Stimulated activated naive CD4-positive, alpha-beta T cell (primary cell): ENCODE results near the gene PYGO1.
"Not testable (repeated sequence)": the region's sequence is repeated elsewhere in the genome, so short reads cannot be mapped to it uniquely, and the experiment has no call there.

Source experiments
- DNase-seq, 6 experiments: peaks; one replicate each; lab custom pipeline; 2025; lab: John Stamatoyannopoulos, UW

The PYGO1 gene

DNA sequence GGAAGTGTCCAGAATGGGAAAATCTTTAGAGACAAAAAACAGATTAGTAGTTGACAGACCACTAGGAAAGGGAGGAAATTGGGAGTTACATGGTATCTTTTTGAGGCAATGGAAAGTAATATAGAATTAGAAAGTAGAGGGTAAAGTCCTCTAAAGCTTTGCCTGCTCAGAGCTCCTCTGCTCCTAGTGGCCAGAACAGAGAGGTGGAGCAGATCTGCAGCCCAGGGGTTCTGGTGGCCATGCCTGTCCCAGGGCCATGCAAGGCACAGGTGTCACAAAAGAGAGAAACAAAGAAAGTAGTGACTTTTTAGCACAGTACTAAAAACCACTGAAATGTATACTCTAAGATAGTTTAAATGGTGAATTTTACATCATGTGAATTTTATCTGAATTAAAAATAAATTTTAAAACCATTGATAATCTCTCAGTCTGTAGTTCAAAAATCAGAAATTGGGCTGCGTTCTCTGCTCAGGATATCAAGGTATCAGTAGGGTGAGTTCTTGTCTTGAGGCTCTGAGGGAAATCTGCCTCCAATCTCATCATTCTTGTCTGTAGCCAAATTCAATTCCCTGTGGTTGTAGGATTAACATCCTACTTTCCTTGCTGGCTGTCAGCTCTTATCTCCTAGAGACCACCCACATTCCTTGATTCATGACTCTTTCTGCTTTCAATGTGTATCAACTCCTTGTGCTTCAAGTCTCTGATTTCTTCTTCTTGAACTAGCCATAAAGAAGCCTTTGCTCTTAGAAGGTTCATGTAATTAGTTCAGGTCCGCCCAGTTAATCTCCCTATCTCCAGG lies 23.6 kb downstream of the PYGO1 start:
- DNase-seq, result no peak

DNA sequence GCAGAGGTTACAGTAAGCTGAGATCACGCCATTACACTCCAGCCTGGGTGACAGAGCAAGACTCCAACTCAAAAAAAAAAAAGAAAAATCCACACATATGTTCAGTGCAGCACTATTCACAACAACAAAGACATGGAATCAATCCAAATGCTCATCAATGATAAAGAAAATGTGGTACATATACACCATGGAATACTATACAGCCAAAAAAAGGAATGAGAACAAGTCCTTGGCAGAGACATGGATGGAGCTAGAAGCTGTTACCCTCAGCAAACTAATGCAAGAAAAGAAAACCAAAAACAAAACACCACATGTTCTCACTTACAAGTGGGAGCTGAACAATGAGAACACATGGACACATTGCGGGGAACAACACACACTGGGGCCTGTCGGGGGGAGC lies 25.5 kb downstream of the PYGO1 start:
- DNase-seq, result no peak

DNA sequence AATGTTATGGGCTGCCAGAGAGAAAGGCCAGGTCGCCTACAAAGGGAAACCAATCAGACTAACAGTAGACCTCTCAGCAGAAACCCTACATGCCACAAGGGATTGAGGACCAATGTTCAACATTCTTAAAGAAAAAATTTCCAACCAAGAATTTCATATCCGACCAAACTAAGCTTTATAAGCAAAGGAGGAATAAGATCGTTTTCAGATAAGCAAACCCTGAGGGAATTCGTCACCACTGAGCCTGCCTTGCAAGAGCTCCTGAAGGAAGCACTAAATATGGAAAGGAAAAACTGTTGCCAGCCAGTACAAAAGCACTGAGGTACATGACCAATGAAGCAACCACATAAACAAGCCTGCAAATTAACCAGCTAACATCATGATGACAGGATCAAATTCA lies 33.1 kb downstream of the PYGO1 start:
- no peak for DNase-seq

DNA sequence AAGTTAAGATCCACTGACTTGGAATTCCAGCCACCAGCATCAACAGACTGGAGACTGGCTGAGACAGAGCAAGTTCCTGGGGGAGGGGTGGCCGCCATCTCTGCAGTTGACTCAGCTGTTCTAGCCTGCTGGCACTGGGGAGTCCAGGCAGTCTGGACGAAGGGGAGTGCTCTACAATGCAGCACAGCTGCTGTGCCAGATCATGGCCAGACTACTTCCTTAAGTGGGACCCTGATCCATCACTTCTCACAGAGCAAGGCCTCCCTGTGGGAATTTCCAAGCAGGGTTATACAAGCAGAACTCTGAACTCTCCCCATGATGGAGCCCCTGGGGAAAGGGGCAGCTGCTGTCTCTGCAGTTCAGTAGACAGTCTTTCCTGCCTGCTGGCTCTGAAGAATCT lies 35.2 kb downstream of the PYGO1 start:
- DNase-seq, result no peak

DNA sequence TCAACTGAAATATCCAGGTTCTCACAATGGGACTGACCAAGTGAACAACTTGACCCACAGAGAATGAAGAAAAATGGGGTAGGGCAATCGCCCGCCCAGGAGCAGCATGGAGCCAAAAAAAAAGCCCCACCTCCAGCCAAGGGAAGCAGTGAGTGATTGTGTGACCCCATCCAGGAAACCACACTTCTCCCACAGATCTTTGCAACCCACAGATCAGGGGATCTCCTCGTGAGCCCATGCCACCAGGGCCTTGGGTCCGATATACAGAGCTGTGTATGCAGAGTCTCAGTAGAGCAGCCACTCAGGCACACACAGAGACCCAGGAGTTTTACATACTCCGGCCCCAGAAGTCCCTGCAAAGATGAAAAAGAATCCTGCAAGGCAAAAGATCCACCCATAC lies 35.7 kb downstream of the PYGO1 start:
- no peak for DNase-seq

DNA sequence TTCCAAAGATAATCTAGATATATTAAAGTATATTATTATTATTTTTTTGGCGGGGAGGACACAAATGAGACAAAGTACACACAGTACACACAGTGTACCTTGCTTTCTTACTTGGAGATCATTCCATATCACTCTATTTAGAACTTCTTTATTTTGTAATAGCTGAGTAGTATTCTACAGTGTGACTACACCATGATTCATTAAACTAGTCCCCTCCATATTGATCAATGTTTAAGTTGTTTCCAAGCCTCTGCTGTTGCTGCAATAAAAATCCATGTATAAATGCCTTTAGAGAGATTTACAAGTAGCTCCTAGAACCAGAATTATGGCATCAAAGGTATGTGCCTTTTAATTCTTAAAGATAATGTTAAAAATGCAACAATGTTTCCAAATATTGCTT lies 38.8 kb downstream of the PYGO1 start:
- no peak for DNase-seq

DNA sequence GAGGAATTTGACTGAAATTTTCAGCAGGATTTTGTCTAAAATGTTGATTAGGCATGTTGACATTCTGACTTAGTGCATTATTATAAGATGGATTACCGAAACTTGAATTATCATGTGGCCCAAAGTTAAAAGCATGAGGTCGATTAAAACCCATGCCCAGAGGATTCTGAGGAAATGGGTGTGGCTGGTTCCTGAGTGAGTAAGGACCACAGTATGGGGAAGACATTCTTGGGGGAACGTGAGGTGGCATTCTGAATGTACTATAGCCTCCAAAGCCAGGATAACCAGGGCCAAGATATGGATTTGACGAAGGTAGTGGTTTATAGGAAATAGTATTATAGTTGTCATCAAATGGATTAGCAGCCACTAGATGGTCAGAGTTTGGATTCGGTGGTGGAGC lies 41.4 kb downstream of the PYGO1 start:
- DNase-seq, result no peak

DNA sequence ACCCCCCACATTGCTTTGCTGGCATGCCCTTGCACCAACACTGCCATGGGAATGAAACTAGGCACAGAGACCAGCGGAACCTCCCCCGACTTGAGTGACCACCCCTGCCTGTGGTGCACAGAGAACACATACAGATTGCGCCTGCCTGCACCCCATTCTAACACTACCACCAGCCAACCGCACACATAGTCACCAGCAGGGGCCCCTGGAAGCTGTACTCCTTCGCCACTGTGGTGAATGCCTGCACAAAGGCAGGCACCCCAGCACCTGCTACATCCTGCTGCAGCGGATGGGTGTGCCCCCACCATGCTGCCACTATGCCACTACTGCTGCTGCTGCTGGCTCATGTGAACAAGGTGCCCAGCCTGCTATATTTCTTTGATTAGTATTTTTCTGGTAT lies 52.7 kb downstream of the PYGO1 start:
- DNase-seq, result peak in 1 of 6 experiments; percentile 3

DNA sequence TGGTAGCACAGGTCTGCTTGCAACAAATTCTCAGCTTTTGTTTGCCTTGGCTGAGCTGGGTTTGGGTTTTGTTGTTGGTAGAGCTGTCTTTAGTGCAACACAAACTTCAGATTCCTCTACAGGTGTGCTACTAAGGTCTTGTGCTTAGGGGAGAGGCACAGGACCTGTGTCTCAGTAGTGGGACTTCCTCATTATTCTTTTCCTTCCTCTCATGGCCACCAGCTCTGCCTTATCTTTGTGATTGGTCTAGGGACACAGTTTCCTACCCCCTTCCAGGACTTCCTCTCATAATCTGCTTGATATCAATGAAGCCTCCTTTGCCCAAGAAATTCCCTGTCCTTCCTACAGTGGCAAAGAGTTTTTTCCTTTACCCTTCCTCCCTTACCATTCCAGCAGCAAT lies 55.2 kb downstream of the PYGO1 start:
- no peak for DNase-seq

DNA sequence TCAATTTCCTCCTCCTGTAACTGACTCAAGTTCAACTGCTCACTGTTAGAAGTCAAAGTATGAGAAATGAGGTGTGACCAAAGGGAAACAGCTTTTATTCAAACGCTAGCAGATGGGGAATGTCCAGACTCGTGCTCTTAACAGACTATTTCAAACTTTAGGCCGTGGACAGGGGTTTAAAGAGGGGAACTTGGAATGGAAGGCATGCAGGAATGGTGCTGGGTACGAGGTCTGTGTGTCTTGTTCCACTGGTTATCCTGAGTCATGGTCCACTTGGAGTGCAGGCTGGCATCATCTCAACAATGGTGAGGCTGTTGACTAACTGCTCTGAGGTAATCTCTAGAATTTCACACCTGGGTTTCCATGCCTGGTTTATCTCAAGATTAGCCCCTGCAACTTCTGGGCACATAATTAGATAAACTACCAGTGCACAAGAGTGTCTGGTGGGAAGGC lies 57.3 kb downstream of the PYGO1 start:
- DNase-seq, result no peak

DNA sequence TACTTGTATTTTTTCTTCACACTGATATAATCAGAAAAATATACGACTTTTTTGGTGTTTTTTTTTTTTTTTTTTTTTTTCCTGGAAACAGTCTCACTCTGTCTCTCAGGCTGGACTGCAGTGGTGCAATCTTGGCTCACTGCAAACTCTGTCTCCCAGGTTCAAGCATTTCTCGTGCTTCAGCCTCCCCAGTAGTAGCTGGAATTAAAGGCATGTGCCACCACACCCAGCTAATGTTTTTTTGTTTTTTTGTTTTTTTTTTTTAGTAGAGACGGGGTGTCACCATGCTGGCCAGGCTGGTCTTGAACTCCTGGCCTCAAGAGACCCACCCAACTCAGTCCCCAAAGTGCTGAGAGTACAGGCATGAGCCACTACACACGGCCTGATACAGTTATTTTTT lies 59.3 kb downstream of the PYGO1 start:
- no peak for DNase-seq

DNA sequence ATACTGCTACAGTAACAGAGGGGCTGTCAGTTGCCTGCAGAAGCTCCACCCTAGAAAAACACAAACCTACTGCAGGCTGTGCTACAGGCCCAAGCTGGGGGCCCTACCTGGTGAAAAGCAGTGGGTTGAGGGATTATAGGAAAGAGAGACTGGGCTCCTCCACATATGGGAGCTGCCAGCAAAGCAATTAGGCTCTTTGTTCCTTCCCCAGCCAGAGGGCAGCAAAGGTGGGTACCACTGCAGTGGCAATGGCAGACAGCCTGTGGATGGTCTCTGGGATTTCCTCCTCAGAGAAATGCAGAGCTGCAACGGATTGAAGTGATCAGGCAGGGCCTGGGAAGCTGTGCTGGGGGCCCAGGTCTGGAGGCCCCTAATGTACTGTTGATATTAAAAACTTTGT lies 61.0 kb downstream of the PYGO1 start:
- no peak for DNase-seq

DNA sequence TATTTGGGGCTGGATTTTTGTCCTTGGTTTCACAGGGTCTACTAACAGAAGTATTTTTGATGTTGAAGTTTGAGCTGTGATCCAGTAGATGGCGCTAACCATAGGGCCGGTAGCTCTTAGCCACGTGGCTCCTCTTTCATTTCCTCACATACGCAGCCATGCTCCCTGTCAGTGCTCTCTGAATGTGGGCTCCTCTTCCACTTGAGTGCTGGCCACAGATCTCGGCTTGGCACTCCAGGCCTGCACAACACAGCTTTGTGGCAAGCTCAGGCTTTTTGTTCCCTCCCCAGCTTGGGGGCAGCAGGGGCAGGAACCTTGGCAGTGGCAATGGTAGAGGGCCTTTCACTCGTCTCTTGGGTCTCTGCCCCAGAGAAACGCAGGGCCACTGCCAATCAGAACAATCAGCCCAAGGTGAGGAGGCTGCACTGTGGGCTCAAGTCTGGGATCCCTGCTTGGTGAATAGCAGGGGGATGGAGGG lies 61.5 kb downstream of the PYGO1 start:
- DNase-seq, result peak in 1 of 6 experiments; percentile 9

DNA sequence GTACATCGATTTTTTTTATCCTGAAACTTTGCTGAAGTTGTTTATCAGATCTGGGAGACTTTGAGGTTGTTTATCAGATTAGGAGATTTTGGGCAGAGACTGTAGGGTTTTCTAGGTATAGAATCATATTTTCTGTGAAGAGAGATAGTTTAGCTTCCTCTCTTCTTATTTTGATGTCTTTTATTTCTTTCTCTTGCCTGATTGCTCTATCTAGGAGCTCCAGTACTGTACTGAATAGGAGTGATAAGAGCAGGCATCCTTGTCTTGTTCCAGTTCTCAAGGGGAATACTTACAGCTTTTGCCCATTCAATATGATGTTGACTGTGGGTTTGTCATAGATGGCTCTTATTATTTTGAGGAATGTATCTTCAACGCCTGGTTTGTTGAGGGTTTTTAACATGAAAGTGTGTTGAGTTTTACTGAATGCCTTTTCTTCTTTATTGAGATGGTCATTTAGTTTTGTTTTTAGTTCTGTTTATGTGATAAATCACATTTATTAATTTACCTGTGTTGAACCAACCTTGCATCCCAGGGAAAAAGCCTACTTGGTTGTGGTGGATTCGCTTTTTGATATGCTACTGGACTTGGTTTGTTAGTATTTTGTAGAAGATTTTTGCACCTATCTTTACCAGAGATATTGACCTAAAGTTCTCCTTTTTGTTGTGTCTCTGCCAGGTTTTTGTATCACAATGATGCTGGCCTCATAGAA lies 65.2 kb downstream of the PYGO1 start:
- no peak for DNase-seq

DNA sequence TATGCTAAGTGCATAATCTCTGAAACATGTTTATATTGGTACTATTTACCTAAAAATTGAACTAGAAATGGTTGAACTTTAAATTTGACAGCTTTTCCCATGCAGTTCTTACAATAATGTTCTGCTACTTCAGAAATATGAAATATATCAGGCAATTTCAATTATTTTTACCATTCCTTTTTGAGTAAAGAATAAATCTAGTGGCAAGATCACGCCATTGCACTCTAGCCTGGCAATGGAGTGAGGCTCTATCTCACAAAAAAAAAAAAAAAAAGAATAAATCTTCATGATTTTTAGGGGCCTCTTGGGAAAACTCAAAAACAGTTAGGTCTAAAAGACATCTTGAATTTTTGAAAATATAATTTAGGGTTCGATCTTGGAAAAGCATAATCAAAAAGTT lies 69.5 kb downstream of the PYGO1 start:
- DNase-seq, result no peak

DNA sequence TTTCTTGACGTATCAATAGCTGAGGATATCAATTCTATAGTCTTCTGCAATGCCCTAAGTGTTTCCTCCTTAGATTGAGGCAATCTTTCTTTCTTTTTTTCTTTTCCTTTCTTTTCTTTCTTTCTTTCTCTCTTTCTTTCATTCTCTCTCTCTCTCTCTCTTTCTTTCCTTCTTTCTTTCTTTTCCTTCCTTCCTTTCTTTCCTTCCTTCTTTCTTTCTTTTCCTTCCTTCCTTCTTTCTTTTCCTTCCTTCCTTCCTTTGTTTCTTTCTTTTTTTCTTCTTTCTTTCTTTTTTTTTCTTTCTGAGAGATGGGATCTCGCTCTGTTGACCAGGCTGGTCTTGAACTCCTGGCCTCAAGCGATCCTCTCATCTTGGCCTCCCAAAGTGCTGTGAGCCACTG lies 70.1 kb downstream of the PYGO1 start:
- DNase-seq, result no peak

DNA sequence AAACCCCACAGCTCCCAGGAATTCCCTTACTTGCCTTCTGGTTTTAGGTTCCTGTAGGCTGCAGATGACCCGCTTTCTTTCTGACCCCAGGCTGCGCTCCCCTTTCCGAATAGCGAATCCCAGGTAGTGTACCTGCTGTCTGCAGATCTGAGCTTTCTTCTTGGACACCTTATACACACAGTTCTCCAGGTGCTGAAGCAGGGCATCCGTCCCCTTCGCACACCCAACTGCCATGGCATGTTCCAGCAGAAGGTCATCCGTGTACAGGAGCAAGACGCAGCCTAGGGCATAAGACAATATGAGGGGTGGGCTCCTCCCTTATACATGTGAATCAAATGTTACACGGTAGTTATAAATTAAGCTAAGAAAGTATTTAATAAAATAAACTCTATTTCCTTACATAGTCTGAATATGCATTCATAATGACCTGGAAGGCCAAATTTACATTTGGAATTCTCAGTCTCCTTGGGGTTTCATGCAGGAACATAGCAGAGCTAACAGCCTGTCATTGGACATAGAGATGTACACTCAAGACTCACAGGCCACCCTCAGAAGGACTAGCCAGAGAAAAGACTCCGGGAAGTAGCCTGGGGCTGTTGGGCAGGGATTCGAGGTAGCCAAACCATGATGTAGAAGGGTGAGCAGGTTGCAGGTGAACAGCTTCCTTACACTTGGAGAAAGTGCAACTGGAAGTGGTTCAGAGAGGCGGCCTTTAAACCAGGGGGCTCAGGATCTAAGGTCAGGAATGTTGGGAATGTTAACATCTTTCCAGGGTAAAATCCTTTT lies 72.0 kb downstream of the PYGO1 start:
- no peak for DNase-seq

DNA sequence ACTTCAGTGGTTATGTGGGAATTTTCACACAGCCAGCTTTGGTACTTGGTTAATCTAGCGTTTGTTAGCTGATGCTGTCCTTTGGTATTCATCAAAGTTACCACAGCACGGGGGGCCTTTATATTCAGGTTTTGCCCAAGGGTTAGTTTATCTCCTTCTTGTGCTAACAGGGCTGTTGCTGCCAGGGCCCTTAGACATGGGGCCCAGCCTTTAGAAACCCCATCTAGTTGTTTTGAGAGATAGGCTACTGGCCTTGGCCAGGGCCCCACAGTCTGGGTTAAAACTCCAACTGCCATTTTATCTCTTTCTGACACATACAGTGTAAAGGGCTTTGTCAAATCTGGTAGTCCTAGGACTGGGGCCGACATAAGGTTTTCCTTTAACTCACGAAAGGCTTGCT lies 72.7 kb downstream of the PYGO1 start:
- DNase-seq, result no peak

DNA sequence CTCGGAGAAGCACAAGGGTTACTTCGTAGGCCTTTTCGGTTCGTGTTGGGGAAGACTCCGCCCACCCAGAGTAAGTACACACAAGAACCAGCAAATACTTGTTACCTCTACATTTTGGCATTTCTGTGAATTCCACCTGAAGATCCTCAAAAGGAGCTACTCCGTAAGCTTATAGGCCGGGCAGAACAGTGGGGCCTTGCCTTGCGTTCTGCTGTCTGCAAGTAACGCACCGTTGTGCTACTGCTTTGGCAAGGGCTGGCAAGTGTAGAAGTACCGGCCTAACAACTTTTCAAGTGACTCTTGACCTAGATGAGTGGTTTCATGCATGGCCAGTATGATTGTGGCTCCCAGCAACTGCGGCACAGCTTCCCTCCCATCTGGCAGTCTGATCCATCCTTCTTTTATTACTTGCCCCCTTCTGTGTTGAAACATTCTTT lies 73.7 kb downstream of the PYGO1 start:
- no peak for DNase-seq

DNA sequence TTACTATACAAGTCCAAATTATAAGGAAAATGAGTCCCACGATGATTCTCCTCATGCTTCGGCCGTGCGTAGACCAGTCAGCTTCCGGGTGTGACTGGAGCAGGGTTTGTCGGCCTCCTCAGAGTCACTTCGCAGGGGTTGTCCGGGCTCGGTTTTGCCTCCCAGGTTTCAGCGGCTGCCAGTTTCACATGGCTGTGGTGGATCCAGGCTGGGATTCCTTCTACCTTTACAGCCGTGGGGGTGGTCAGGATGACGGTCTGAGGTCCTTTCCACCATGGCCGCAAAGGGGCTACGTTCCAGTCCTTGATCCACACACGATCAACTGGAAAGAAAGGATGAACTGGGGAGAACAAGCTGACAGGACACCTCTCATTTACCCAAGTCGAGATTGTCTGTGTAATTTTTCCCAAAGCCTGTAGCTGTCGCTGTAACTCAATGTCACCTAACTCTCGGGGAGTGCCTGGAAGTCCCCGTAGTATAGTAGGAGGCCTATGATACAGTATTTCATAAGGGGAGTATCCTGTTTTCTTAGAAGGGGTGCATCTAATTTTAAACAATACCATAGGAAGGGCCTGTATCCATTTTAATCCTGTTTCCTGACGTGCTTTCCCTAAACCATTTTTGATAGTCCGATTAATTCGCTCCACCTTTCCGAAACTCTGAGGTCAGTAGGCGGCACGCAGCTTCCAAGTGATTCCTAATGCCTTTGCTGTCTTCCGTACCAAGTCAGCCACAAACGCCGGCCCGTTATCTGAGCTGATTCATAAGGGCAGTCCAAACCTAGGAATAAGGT lies 74.3 kb downstream of the PYGO1 start:
- DNase-seq, result not testable (repeated sequence)

DNA sequence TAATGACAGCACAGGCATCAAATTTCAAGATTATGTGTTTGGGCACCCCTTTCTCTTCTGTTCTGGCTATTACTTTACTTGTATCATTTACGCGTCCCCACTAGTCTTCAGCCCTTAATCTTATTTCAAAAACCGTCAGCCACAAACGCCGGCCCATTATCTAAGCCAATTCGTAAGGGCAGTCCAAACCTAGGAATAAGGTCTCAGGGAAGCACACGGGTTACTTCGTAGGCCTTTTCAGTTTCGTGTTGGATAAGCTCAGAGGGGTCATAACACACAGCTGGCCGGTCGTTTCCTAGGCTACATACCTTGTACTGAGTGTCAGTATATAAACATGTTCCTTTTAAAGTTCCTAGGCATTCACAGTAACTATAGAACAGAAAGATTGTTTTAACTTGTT lies 75.0 kb downstream of the PYGO1 start:
- DNase-seq, result no peak

DNA sequence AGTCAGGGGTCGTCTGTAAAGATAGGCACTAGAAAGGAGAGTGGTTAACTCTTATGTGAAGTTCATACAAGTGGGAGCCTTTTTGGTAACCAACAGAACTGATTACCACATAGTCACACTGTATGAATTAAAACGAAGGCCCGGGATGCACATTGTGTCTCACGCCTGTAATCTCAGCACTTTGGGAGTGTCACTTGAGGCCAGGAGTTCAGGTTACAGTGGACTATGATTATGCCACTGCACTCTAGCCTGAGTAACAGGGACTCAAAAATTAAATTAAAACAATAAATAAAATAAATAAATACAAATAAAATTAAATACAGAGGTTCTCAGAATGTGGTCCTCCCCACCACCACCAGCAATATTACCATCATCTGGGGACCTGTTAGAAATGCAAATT lies 80.6 kb downstream of the PYGO1 start:
- DNase-seq, result no peak
